ENCODE measurements around the gene JAK1.

JAK1 gene

DNA sequence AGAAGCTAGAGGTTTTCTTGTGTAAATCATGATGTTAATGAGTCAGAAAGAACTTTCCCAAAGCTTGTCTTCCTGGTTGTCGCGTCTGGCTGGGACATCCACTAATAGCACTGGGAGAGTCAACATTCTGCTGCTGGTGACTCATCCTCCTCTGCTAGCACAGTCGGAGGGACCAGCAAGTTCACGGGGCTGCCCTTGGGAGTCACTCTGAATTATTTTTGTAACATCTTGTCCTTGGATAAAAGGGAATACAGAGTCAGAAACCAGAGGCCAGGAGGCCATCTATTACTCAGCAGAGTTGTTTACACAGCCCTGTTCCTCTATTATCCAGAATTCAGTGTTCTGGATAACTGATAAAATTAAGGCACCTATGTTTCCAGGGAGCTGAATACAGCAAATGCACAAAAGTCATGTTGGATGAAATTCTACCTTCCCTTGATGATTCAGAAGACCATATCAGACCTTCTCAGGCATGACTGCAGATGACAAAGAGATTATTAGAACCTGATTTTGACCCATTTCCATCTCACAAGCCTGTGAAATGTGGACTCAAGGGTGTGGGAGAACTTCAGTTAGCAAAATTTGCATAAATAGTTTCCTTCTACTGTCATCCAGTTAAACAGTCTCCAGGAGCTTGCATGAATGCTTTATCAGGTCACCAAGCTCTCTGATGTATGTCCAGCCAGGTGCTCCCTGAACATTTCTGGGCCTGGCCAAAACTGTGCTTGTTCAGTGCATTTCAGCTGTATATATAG, 68.1 kb downstream of the JAK1 start (continued):
- TF ChIP-seq, protein P1, sequence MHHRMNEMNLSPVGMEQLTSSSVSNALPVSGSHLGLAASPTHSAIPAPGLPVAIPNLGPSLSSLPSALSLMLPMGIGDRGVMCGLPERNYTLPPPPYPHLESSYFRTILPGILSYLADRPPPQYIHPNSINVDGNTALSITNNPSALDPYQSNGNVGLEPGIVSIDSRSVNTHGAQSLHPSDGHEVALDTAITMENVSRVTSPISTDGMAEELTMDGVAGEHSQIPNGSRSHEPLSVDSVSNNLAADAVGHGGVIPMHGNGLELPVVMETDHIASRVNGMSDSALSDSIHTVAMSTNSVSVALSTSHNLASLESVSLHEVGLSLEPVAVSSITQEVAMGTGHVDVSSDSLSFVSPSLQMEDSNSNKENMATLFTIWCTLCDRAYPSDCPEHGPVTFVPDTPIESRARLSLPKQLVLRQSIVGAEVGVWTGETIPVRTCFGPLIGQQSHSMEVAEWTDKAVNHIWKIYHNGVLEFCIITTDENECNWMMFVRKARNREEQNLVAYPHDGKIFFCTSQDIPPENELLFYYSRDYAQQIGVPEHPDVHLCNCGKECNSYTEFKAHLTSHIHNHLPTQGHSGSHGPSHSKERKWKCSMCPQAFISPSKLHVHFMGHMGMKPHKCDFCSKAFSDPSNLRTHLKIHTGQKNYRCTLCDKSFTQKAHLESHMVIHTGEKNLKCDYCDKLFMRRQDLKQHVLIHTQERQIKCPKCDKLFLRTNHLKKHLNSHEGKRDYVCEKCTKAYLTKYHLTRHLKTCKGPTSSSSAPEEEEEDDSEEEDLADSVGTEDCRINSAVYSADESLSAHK (tag by site-specific recombination; IDR thresholded peaks at IDR 0.05): no peak
- TF ChIP-seq ZNF211 (tag by site-specific recombination; IDR thresholded peaks at IDR 0.05; ENCODE audit: low read depth): no peak
- TF ChIP-seq ZNF596 (tag by site-specific recombination; IDR thresholded peaks at IDR 0.05): no peak
- no peak for TF ChIP-seq ZNF544 (tag by site-specific recombination; IDR thresholded peaks at IDR 0.05)
- TF ChIP-seq, protein P2, sequence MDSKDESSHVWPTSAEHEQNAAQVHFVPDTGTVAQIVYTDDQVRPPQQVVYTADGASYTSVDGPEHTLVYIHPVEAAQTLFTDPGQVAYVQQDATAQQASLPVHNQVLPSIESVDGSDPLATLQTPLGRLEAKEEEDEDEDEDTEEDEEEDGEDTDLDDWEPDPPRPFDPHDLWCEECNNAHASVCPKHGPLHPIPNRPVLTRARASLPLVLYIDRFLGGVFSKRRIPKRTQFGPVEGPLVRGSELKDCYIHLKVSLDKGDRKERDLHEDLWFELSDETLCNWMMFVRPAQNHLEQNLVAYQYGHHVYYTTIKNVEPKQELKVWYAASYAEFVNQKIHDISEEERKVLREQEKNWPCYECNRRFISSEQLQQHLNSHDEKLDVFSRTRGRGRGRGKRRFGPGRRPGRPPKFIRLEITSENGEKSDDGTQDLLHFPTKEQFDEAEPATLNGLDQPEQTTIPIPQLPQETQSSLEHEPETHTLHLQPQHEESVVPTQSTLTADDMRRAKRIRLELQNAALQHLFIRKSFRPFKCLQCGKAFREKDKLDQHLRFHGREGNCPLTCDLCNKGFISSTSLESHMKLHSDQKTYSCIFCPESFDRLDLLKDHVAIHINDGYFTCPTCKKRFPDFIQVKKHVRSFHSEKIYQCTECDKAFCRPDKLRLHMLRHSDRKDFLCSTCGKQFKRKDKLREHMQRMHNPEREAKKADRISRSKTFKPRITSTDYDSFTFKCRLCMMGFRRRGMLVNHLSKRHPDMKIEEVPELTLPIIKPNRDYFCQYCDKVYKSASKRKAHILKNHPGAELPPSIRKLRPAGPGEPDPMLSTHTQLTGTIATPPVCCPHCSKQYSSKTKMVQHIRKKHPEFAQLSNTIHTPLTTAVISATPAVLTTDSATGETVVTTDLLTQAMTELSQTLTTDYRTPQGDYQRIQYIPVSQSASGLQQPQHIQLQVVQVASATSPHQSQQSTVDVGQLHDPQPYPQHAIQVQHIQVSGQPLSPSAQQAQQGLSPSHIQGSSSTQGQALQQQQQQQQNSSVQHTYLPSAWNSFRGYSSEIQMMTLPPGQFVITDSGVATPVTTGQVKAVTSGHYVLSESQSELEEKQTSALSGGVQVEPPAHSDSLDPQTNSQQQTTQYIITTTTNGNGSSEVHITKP (tag by site-specific recombination; IDR thresholded peaks at IDR 0.05): peak; percentile 53; the same call in 1 of the 2 replicates
- TF ChIP-seq BCL11B (tag by site-specific recombination; IDR thresholded peaks at IDR 0.05; ENCODE audit: low read depth): no peak
- TF ChIP-seq ZNF791 (tag by site-specific recombination; IDR thresholded peaks at IDR 0.05): no peak
- TF ChIP-seq ZNF37A (tag by site-specific recombination; IDR thresholded peaks at IDR 0.05): no peak
- no peak for TF ChIP-seq ZNF585B (tag by site-specific recombination; IDR thresholded peaks at IDR 0.05)
- no peak for TF ChIP-seq GLI2 (tag by site-specific recombination; IDR thresholded peaks at IDR 0.05; ENCODE audit: borderline replicate concordance, low read depth)
- no peak for TF ChIP-seq ZNF529 (tag by site-specific recombination; IDR thresholded peaks at IDR 0.05; ENCODE audit: insufficient replicate concordance)
- no peak for TF ChIP-seq ZNF341 (tag by site-specific recombination; IDR thresholded peaks at IDR 0.05; ENCODE audit: low read depth)
- TF ChIP-seq ZSCAN4 (tag by site-specific recombination; IDR thresholded peaks at IDR 0.05): no peak
- no peak for TF ChIP-seq GFI1B (tag by site-specific recombination; IDR thresholded peaks at IDR 0.05)
- no peak for TF ChIP-seq ZNF239 (tag by site-specific recombination; IDR thresholded peaks at IDR 0.05)
- 0 out of 2 replicates have a peak, but pooled peaks have one; percentile 43 for TF ChIP-seq TCF7L2 (IDR thresholded peaks at IDR 0.05; ENCODE audit: borderline replicate concordance, low read depth, low read length)
- TF ChIP-seq ZFP69B (tag by site-specific recombination; IDR thresholded peaks at IDR 0.05): no peak
- no peak for TF ChIP-seq ZNF768 (tag by site-specific recombination; IDR thresholded peaks at IDR 0.05)
- TF ChIP-seq REPIN1 (tag by site-specific recombination; IDR thresholded peaks at IDR 0.05; ENCODE audit: low read depth): no peak
- TF ChIP-seq HOXD13 (CRISPR knock-in tag; IDR thresholded peaks at IDR 0.05; ENCODE audit: borderline replicate concordance): no peak
- TF ChIP-seq ZNF843 (tag by site-specific recombination; IDR thresholded peaks at IDR 0.05): no peak
- no peak for TF ChIP-seq ZNF266 (tag by site-specific recombination; IDR thresholded peaks at IDR 0.05; ENCODE audit: low read depth)
- peak; percentile 74; the same call in 1 of the 2 replicates for TF ChIP-seq ZNF24 (tag by site-specific recombination; IDR thresholded peaks at IDR 0.05)
- TF ChIP-seq GLIS1 (tag by site-specific recombination; IDR thresholded peaks at IDR 0.05): peak; percentile 49
- TF ChIP-seq, protein P3, sequence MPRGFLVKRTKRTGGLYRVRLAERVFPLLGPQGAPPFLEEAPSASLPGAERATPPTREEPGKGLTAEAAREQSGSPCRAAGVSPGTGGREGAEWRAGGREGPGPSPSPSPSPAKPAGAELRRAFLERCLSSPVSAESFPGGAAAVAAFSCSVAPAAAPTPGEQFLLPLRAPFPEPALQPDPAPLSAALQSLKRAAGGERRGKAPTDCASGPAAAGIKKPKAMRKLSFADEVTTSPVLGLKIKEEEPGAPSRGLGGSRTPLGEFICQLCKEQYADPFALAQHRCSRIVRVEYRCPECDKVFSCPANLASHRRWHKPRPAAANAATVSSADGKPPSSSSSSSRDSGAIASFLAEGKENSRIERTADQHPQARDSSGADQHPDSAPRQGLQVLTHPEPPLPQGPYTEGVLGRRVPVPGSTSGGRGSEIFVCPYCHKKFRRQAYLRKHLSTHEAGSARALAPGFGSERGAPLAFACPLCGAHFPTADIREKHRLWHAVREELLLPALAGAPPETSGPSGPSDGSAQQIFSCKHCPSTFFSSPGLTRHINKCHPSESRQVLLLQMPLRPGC (tag by site-specific recombination; IDR thresholded peaks at IDR 0.05): no peak
- TF ChIP-seq ZNF10 (tag by site-specific recombination; IDR thresholded peaks at IDR 0.05): no peak
- no peak for TF ChIP-seq ZNF701 (tag by site-specific recombination; IDR thresholded peaks at IDR 0.05)
- TF ChIP-seq ZFHX2 (tag by site-specific recombination; conservative IDR thresholded peaks at IDR 0.05): no peak
- no peak for TF ChIP-seq ZNF146 (tag by site-specific recombination; IDR thresholded peaks at IDR 0.05)
- no peak for TF ChIP-seq ZNF16 (tag by site-specific recombination; IDR thresholded peaks at IDR 0.05; ENCODE audit: low read depth)
- TF ChIP-seq ZNF629 (tag by site-specific recombination; IDR thresholded peaks at IDR 0.05): peak; percentile 66
- TF ChIP-seq MZF1 (tag by site-specific recombination; IDR thresholded peaks at IDR 0.05; ENCODE audit: borderline replicate concordance): no peak

All from HEK293 (cell line).